PC-9 (cell line): ENCODE measurements around the gene VAT1. TPM values are rescaled to one million over a fixed set of nuclear protein-coding genes. Genes with fewer than 3 reads are reported as not detected.
A peak's percentile ranks its signal among the peaks of the same experiment; 100 is the strongest.

Source experiments
- BruUV-seq: library from RNA; stranded (reverse); fragments of 400-500 nt; replicated peaks from 2 replicates; lab custom pipeline; 2021; lab: Mats Ljungman, UMichigan
- CTCF ChIA-PET: fragments of 300-600 bp; sonication (Branson Sonifier 250); formaldehyde crosslinking; loops from one replicate; lab custom pipeline; 2022; ENCODE audit warnings: antibody characterized with exemption; lab: Charles Lee
- POLR2A ChIA-PET: fragments of 300-600 bp; sonication (Branson Sonifier 250); formaldehyde crosslinking; loops from one replicate; lab custom pipeline; 2022; ENCODE audit warnings: antibody characterized with exemption; ENCODE audit not compliant: unreplicated experiment; lab: Charles Lee
- DNase-seq, 2 experiments: peaks; one replicate each; pipeline versions ENCODE4 v3.0.0 to v3.0.0-alpha.2; 2015 to 2022; ENCODE audit warnings: mixed read lengths in 1 of 2
- H2AFZ ChIP-seq: fragments of 200-600 bp; sonication (generic); 2 replicates; pipeline ENCODE4 v1.8.1; 2017; ENCODE audit warnings: antibody characterized with exemption
- H3F3A ChIP-seq: fragments of 200-600 bp; sonication (generic); 2 replicates; pipeline ENCODE4 v1.8.1; 2017; ENCODE audit warnings: antibody characterized with exemption, mild to moderate bottlenecking, low read depth; ENCODE audit not compliant: insufficient read depth
- H3K27ac ChIP-seq: fragments of 200-600 bp; sonication (generic); 2 replicates; pipeline ENCODE4 v1.6.1; 2016; ENCODE audit warnings: mixed run types
- H3K27me3 ChIP-seq: fragments of 200-600 bp; sonication (generic); 2 replicates; pipeline ENCODE4 v1.6.1; 2016; ENCODE audit warnings: low read depth, mixed run types; ENCODE audit not compliant: insufficient read depth
- H3K36me3 ChIP-seq: fragments of 200-600 bp; sonication (generic); 2 replicates; pipeline ENCODE4 v1.6.1; 2016; ENCODE audit warnings: low read depth, mixed run types
- H3K4me1 ChIP-seq: fragments of 200-600 bp; sonication (generic); replicated peaks from 2 replicates; pipeline ENCODE4 v1.6.1; 2016; ENCODE audit warnings: mixed run types; ENCODE audit not compliant: insufficient read depth
- H3K4me2 ChIP-seq: fragments of 200-600 bp; sonication (generic); 2 replicates; pipeline ENCODE4 v1.6.1; 2017; ENCODE audit warnings: mixed run types
- H3K4me3 ChIP-seq: fragments of 200-600 bp; sonication (generic); 2 replicates; pipeline ENCODE4 v1.6.1; 2016; ENCODE audit warnings: mixed run types
- H3K79me2 ChIP-seq: fragments of 200-600 bp; sonication (generic); 2 replicates; pipeline ENCODE4 v1.6.1; 2017; ENCODE audit warnings: low read depth, mixed run types
- H3K9me2 ChIP-seq: fragments of 200-600 bp; sonication (generic); 2 replicates; pipeline ENCODE4 v1.8.1; 2017; ENCODE audit warnings: mild to moderate bottlenecking; ENCODE audit not compliant: insufficient read depth
- H3K9me3 ChIP-seq: fragments of 200-600 bp; sonication (generic); 2 replicates; pipeline ENCODE4 v1.8.1; 2016; ENCODE audit warnings: low read depth; ENCODE audit not compliant: insufficient read depth
- H4K20me1 ChIP-seq: fragments of 200-600 bp; sonication (generic); 2 replicates; pipeline ENCODE4 v1.8.1; 2017; ENCODE audit not compliant: insufficient read depth
- EZH2 ChIP-seq: fragments of 200-600 bp; sonication (generic); IDR thresholded peaks from 2 replicates; pipeline ENCODE4 v1.8.0; 2017; ENCODE audit warnings: antibody characterized with exemption, low read depth
- intact Hi-C: fragments of 100-400 bp; cut with micrococcal nuclease; formaldehyde crosslinking; loops from one replicate; pipeline ENCODE4 v1.10.0; 2022; ENCODE audit not compliant: unreplicated experiment
- total RNA-seq: library from RNA; stranded (reverse); gene quantifications from 2 replicates; pipeline ENCODE4 v1.2.3, GENCODE V29; 2021
- TF ChIP-seq, protein P1 (sequence below): fragments of 200-600 bp; sonication (generic); conservative IDR thresholded peaks from 2 replicates; pipeline ENCODE4 v1.6.1; 2017; ENCODE audit warnings: mixed run types, antibody characterized with exemption, mild to moderate bottlenecking, moderate library complexity

Gene VAT1
- total RNA-seq, 1 experiment from 2014 or later = 220 TPM

DNA sequence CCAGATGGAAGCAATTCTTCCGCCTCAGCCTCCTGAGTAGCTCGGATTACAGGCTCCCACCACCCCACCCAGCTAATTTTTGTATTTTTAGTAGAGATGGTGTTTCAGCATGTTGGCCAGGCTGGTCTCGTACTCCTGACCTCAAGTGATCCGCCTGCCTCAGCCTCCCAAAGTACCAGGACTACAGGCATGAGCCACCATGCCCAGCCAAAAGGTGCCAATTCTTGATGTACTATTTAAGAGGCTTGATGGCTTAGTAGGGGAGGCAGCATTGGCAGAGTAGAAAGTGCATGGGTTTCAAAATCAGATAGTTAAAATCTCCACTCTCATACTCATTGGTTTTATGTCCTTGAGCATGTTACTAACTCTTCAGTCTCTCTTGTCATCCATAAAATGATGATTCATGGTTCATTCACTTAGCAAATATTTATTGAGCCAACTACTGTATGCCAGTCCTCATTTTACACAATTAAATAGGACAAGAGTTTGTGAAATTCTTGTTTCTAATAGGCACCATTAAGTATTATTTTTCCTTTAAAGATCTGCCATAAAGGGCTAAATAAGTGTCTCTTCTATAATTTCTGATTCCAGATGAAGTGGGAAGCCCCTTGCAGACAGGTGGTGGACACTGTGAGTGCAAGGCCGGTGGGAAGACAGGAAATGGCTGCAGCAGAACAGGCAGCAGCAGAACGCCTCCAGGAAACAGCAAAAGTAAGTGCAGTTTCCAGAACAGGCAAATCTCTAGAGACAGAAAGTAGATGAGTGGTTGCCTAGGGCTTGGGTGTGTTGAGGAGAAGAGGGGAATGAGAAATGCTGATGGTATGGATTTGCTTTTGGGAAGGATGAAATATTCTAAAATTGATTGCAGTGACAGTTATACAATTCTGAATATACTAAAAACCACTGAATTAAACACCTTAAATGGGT, 32.2 kb downstream of the VAT1 start:
- peak in 1 of 2 experiments; percentile 87 for DNase-seq
- Histone ChIP-seq H3F3A (peaks cover 56% of the 10 kb centered on the region), H2AFZ (no peak overlapping the region), H3K36me3 (peaks cover 45% of the 10 kb centered on the region), H3K27me3 (no peaks in the 10 kb centered on the region), H3K4me2 (peak overlapping the region; percentile 61), H3K79me2 (peaks cover 10% of the 10 kb centered on the region), H3K4me3 (no peak overlapping the region), H3K27ac (peak overlapping the region; percentile 79), H4K20me1 (0 out of 2 replicates have a peak, but pooled peaks cover 8% of the 10 kb centered on the region), H3K9me2 (no peaks in the 10 kb centered on the region), H3K4me1 (peaks cover 39% of the 10 kb centered on the region), H3K9me3 (no peaks in the 10 kb centered on the region)
- ChIA-PET CTCF (interaction anchor here (0.6 kb wide), 1 partner anchor 31 kb away, joined by 4 read pairs; no protein-coding TSS in a partner anchor), POLR2A (no interaction called here)
- no TSS peak for BruUV-seq
- intact Hi-C loops = loop anchor here (1.0 kb wide), 1 partner anchor 10 kb away; the partner anchor contains the start of genes PTGES3L and RUNDC1
- no peak for TF ChIP-seq EZH2
- TF ChIP-seq, protein P1, sequence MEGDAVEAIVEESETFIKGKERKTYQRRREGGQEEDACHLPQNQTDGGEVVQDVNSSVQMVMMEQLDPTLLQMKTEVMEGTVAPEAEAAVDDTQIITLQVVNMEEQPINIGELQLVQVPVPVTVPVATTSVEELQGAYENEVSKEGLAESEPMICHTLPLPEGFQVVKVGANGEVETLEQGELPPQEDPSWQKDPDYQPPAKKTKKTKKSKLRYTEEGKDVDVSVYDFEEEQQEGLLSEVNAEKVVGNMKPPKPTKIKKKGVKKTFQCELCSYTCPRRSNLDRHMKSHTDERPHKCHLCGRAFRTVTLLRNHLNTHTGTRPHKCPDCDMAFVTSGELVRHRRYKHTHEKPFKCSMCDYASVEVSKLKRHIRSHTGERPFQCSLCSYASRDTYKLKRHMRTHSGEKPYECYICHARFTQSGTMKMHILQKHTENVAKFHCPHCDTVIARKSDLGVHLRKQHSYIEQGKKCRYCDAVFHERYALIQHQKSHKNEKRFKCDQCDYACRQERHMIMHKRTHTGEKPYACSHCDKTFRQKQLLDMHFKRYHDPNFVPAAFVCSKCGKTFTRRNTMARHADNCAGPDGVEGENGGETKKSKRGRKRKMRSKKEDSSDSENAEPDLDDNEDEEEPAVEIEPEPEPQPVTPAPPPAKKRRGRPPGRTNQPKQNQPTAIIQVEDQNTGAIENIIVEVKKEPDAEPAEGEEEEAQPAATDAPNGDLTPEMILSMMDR = no peak

DNA sequence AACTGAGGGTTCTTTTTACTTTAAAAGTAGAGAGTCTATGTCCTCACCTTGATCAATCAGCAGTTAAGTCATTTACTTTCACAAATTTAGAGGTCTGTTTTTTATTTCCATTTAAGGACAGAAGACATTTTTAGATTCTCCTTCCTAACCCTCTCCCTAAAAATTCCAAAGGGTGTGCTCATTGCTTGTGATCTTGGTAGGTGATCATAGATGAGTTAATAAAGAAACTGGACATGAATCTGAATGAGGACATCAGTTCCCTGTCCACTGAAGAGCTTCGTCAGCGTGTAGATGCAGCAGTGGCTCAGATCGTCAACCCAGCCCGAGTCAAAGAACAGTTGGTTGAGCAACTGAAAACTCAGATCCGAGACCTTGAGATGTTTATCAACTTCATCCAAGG, 33.0 kb downstream of the VAT1 start:
- H3K27ac ChIP-seq = peak overlapping the region; percentile 79
- no peak for DNase-seq
- H3K36me3 ChIP-seq = peaks cover 47% of the 10 kb centered on the region

DNA sequence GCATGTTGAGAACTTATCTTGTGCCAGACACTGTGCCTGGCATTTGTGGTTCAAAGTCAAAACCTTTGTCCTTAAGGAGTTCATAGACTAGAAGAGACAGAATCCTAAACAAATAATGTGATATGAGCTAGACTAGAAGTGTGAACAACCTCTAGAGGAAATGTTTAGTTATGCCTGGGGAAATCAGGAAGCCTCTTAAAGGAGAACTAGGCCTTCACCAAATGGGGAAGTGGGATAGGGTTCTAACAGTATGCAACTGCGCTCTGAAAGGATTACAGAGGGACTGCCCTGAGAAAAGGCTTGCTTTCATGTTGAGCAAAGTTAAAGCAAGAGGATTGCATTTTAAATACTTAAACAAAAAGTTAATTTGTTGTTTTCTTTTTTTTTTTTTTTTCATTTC, 37.0 kb downstream of the VAT1 start:
- ChIA-PET POLR2A (no interaction called here), CTCF (no interaction called here)
- BruUV-seq = no TSS peak
- H3K4me2 ChIP-seq = no peak overlapping the region
- H3K79me2 ChIP-seq = peaks cover 51% of the 10 kb centered on the region
- H3K9me2 ChIP-seq = no peaks in the 10 kb centered on the region
- H3K4me1 ChIP-seq = peaks cover 34% of the 10 kb centered on the region
- peaks cover 32% of the 10 kb centered on the region for H3F3A ChIP-seq
- H3K36me3 ChIP-seq = peaks cover 23% of the 10 kb centered on the region
- H3K27me3 ChIP-seq = no peaks in the 10 kb centered on the region
- no peak overlapping the region for H3K4me3 ChIP-seq
- intact Hi-C loops = no loop called here
- H3K9me3 ChIP-seq = no peaks in the 10 kb centered on the region
- H2AFZ ChIP-seq = no peak overlapping the region
- no peak for DNase-seq
- TF ChIP-seq EZH2 = no peak
- TF ChIP-seq, protein P1 = no peak
- H3K27ac ChIP-seq = no peak overlapping the region
- peaks cover 7% of the 10 kb centered on the region; the same call in 1 of the 2 replicates for H4K20me1 ChIP-seq

More for the DNA sequence above, 33.0 kb downstream of the VAT1 start:
- no TSS peak for BruUV-seq
- Histone ChIP-seq H4K20me1 (peaks cover 8% of the 10 kb centered on the region; the same call in 1 of the 2 replicates), H3K4me2 (peak overlapping the region; percentile 61; the same call in 1 of the 2 replicates), H3K27me3 (no peaks in the 10 kb centered on the region), H3K4me1 (peaks cover 39% of the 10 kb centered on the region), H3K9me3 (no peaks in the 10 kb centered on the region), H3F3A (peaks cover 56% of the 10 kb centered on the region), H3K4me3 (no peak overlapping the region), H3K9me2 (no peaks in the 10 kb centered on the region), H2AFZ (no peak overlapping the region), H3K79me2 (peaks cover 17% of the 10 kb centered on the region)
- TF ChIP-seq, protein P1 = no peak
- TF ChIP-seq EZH2 = no peak
- intact Hi-C loops = no loop called here
- ChIA-PET CTCF (interaction anchor here (0.6 kb wide), 1 partner anchor 32 kb away, joined by 4 read pairs; no protein-coding TSS in a partner anchor), POLR2A (no interaction called here)
